K562 (cell line): ENCODE measurements around the gene ALDH3A2. TPM values are rescaled to one million over a fixed set of nuclear protein-coding genes. Genes with fewer than 3 reads are reported as not detected.

ENCODE experiments used
- ATAC-seq: fragments of 200-7000 bp; cut with Tn5 transposase; 3 replicates; pipeline ENCODE4 v1.9.1; 2020; ENCODE audit warnings: moderate library complexity
- BruUV-seq: library from RNA; stranded (reverse); fragments of 400-500 nt; replicated peaks from 2 replicates; lab custom pipeline; 2021; lab: Mats Ljungman, UMichigan
- CTCF ChIA-PET: fragments of 300-600 bp; formaldehyde crosslinking; extraction: SDS; loops from one replicate; lab custom pipeline; 2021; ENCODE audit warnings: low intra/inter-chr PET ratio; lab: Yijun Ruan, JAX
- POLR2A ChIA-PET: fragments of 300-600, 350-650 bp; sonication (Branson Sonifier 250); formaldehyde crosslinking; extraction: SDS; loops from one replicate; lab custom pipeline; 2021; ENCODE audit warnings: antibody characterized with exemption, inconsistent platforms; lab: Yijun Ruan, JAX
- DNase-seq, 4 experiments: peaks; one replicate each; pipeline versions ENCODE4 v3.0.0 to v3.0.0-alpha.2; 2011 to 2018; ENCODE audit warnings: low spot score in 3 of 4, mixed read lengths in 3 of 4; ENCODE audit errors: extremely low read depth in 1 of 4
- FAIRE-seq: peaks from 2 replicates; lab custom pipeline; 2011; peaks lifted over from hg19 to GRCh38; lab: Jason Lieb, UNC
- H2AFZ ChIP-seq: 2 replicates; pipeline ENCODE4 v1.6.0; 2011; ENCODE audit warnings: low read depth, low read length, control low read depth, inconsistent platforms
- H3K27ac ChIP-seq: fragments of 200-600 bp; 3 replicates; pipeline ENCODE4 v1.8.0; 2011; ENCODE audit warnings: low read depth, mild to moderate bottlenecking, control low read depth, inconsistent platforms, low read length, moderate library complexity, mixed read lengths; ENCODE audit errors: extremely low read depth
- H3K27me3 ChIP-seq, 2 experiments: fragments of 300-600 bp in 1 of 2; 2 replicates in 1 of 2; 3 replicates in 1 of 2; pipeline versions ENCODE4 v1.6.0 to v1.8.0; 2011; ENCODE audit warnings: inconsistent platforms in 2 of 2, low read length in 2 of 2, mild to moderate bottlenecking in 1 of 2, mixed read lengths in 1 of 2, moderate library complexity in 1 of 2; ENCODE audit not compliant: control insufficient read depth in 2 of 2, insufficient read depth in 2 of 2
- H3K36me3 ChIP-seq: fragments of 300-600 bp; 3 replicates; pipeline ENCODE4 v1.8.0; 2011; ENCODE audit warnings: mild to moderate bottlenecking, low read length, inconsistent platforms; ENCODE audit not compliant: control insufficient read depth, insufficient read depth
- H3K4me1 ChIP-seq, 2 experiments: fragments of 200-600 bp in 1 of 2; replicated peaks in 1 of 2; 2 replicates in 1 of 2; 3 replicates in 1 of 2; pipeline versions ENCODE4 v1.5.1 to v1.8.0; 2011; ENCODE audit warnings: inconsistent platforms in 2 of 2, low read length in 2 of 2, mild to moderate bottlenecking in 1 of 2, mixed read lengths in 1 of 2, moderate library complexity in 1 of 2; ENCODE audit not compliant: control insufficient read depth in 2 of 2, insufficient read depth in 2 of 2
- H3K4me2 ChIP-seq: 2 replicates; pipeline ENCODE4 v1.6.1; 2011; ENCODE audit warnings: low read length, control low read depth, inconsistent platforms, mixed read lengths; ENCODE audit not compliant: insufficient read depth
- H3K4me3 ChIP-seq: fragments of 200-600 bp; sonication (generic), shearing (Covaris generic); 2 replicates; pipeline ENCODE4 v1.5.1; 2016; ENCODE audit warnings: control low read depth, inconsistent platforms
- H3K79me2 ChIP-seq: fragments of 200-600 bp; 3 replicates; pipeline ENCODE4 v1.8.0; 2011; ENCODE audit warnings: low read length, inconsistent platforms; ENCODE audit not compliant: control insufficient read depth, insufficient read depth
- H3K9ac ChIP-seq, 2 experiments: 2 replicates each; pipeline versions ENCODE4 v1.6.0 to v1.6.1; 2011; ENCODE audit warnings: low read depth in 2 of 2, low read length in 2 of 2, control low read depth in 1 of 2, inconsistent platforms in 1 of 2, mild to moderate bottlenecking in 1 of 2, mixed read lengths in 1 of 2; ENCODE audit not compliant: insufficient read depth in 1 of 2
- H3K9me1 ChIP-seq: one replicate; pipeline ENCODE4 v1.6.0; 2011; ENCODE audit warnings: inconsistent platforms, mild to moderate bottlenecking, low read length, moderate library complexity; ENCODE audit not compliant: control insufficient read depth, insufficient read depth
- H3K9me3 ChIP-seq: replicated peaks from 2 replicates; pipeline ENCODE4 v1.5.1; 2011; ENCODE audit warnings: low read depth, low read length, inconsistent platforms; ENCODE audit not compliant: control insufficient read depth, insufficient read depth
- H4K20me1 ChIP-seq: replicated peaks from 2 replicates; pipeline ENCODE4 v1.6.1; 2011; ENCODE audit warnings: low read length, inconsistent platforms, mixed read lengths; ENCODE audit not compliant: control insufficient read depth, insufficient read depth
- CCAR2 ChIP-seq: fragments of 200-400 bp; formaldehyde crosslinking; IDR thresholded peaks from 2 replicates; pipeline ENCODE4 v1.6.1; 2017; ENCODE audit warnings: mild to moderate bottlenecking, low read depth, low read length
- ELF2 ChIP-seq: fragments of 250-450 bp; sonication (Bioruptor Pico); IDR thresholded peaks from 2 replicates; pipeline ENCODE4 v1.5.0; 2021; ENCODE audit warnings: mild to moderate bottlenecking
- FOXM1 ChIP-seq, 2 experiments: fragments of 450-650 bp in 1 of 2; sonication (generic) in 1 of 2; formaldehyde crosslinking in 1 of 2; IDR thresholded peaks; 2 replicates each; pipeline versions ENCODE4 v1.6.1 to v1.9.0; 2017 to 2022; ENCODE audit warnings: low read depth in 2 of 2, mild to moderate bottlenecking in 2 of 2, missing genetic modification reagents in 1 of 2, moderate library complexity in 1 of 2
- RBM17 ChIP-seq: fragments of 200-400 bp; formaldehyde crosslinking; IDR thresholded peaks from 2 replicates; pipeline ENCODE4 v1.6.1; 2017; ENCODE audit warnings: low read depth, mild to moderate bottlenecking, low read length, borderline replicate concordance
- RFX5 ChIP-seq: IDR thresholded peaks from 2 replicates; pipeline ENCODE4 v1.6.1; 2011; ENCODE audit warnings: low read depth, mild to moderate bottlenecking, improper control_type of control experiment, low read length
- WGBS: fragments of 100-300 bp; shearing (Covaris generic); methylation state at CpG from one replicate; pipeline ENCODE4 v1.1.6; 2016; ENCODE audit warnings: low coverage, mixed read lengths; ENCODE audit not compliant: insufficient coverage; ENCODE audit errors: missing lambda C conversion rate; 5-methylcytosine and 5-hydroxymethylcytosine counted together
- in situ Hi-C: fragments of 300-500 bp; cut with MboI; formaldehyde crosslinking; loops from 4 replicates; pipeline ENCODE4 v1.15.0; 2018; ENCODE audit warnings: inconsistent platforms, mixed read lengths
- intact Hi-C: fragments of 100-400 bp; cut with micrococcal nuclease; formaldehyde crosslinking; loops from 2 replicates; pipeline ENCODE4 v1.14.2; 2022
- polyA plus RNA-seq, 8 experiments: library from polyadenylated mRNA; depleted of rRNA in 4 of 8; stranded (reverse) in 5 of 8; unstranded in 3 of 8; fragments of >200 nt; fragmentation: Nextera tagmentation in 2 of 8; fragmentation: Illumina TruSeq in 1 of 8; extraction: Ambion mirVana in 2 of 8; extraction: Trizol in 1 of 8; gene quantifications; 2 replicates each; pipeline versions ENCODE4 v1.2.1 to v1.2.3, GENCODE V29; 2011 to 2014; ENCODE audit warnings: inconsistent platforms in 1 of 8, missing spikeins in 1 of 8
- total RNA-seq, 7 experiments: library from RNA; depleted of rRNA in 6 of 7; stranded (reverse); fragments of >200 nt in 6 of 7; fragmentation: Illumina TruSeq in 2 of 7; extraction: Trizol in 2 of 7; gene quantifications; 2 replicates each; pipeline versions ENCODE4 v1.2.1 to v1.2.3, GENCODE V29; 2011 to 2021; ENCODE audit warnings: low replicate concordance in 1 of 7
- TF ChIP-seq, protein P1 (sequence below): fragments of 450-650 bp; IDR thresholded peaks from one replicate; pipeline ENCODE4 v1.6.1; 2018; ENCODE audit warnings: mild to moderate bottlenecking, moderate library complexity; ENCODE audit not compliant: partially characterized antibody
- TF ChIP-seq, protein P2 (sequence below): fragments of 250-450 bp; sonication (Bioruptor Pico); IDR thresholded peaks from 2 replicates; pipeline ENCODE4 v1.8.0; 2021; ENCODE audit warnings: mild to moderate bottlenecking, moderate library complexity
- TF ChIP-seq, protein P3 (sequence below): fragments of 450-650 bp; IDR thresholded peaks from 2 replicates; pipeline ENCODE4 v1.7.0; 2016; ENCODE audit warnings: borderline replicate concordance
- TF ChIP-seq, protein P4 (sequence below): fragments of 250-450 bp; sonication (Bioruptor Pico); IDR thresholded peaks from 2 replicates; pipeline ENCODE4 v1.8.0; 2022; ENCODE audit warnings: moderate library complexity, mild to moderate bottlenecking, inconsistent platforms
- TF ChIP-seq, protein P5 (sequence below), 2 experiments: fragments of 150-350 bp in 1 of 2; IDR thresholded peaks; 2 replicates each; pipeline ENCODE4 v1.6.1; 2012 to 2016; ENCODE audit warnings: low read depth in 2 of 2, low read length in 2 of 2, mild to moderate bottlenecking in 1 of 2, moderate library complexity in 1 of 2

Gene ALDH3A2
- total and polyA plus RNA-seq, 9 of the 15 experiments (the other 6 are each of a cell fraction or from before 2014, with no cell fraction given): 0.01 to 0.78 (median 0.12) TPM; not detected in 5

DNA sequence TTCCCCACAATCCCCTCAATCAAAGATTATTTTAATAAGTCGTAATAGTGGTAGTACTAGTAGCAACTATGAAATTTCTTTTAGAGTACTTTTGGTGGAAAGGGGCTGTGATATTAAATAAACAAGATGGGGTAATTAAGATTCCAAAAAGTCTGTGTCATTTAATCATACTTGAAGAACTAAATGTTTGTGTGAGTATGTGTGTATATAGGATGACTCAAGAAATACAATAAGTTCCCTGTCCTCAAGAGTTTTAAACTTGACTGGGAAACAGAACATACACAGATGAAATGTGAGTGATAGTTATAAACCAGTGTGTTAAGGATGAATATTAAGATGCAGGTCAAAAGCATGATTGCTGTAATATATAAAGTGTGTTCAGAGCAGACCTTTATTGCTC lies 2.3 kb downstream of the ALDH3A2 start:
- H2AFZ ChIP-seq: no peak overlapping the region
- peaks cover 0 to 13% of the 10 kb centered on the region in 2 experiments; a peak in 2 of 5 replicates for H3K4me1 ChIP-seq
- no peaks in the 10 kb centered on the region for H4K20me1 ChIP-seq
- intact Hi-C loops (no loop called here), in situ Hi-C loops (no loop called here)
- no peaks in the 10 kb centered on the region for H3K9me3 ChIP-seq
- 13% methylated on average over 1 of the region's 1 CpG for WGBS
- H3K36me3 ChIP-seq: no peaks in the 10 kb centered on the region
- POLR2A ChIA-PET: no interaction called here
- CTCF ChIA-PET: no interaction called here
- FAIRE-seq: no peak
- H3K27ac ChIP-seq: no peak overlapping the region
- peaks cover 2 to 17% of the 10 kb centered on the region in 2 experiments; a peak in 3 of 5 replicates for H3K27me3 ChIP-seq
- no peak overlapping the region for H3K4me2 ChIP-seq
- no peak for ATAC-seq
- no peak for DNase-seq
- no peaks in the 10 kb centered on the region for H3K79me2 ChIP-seq
- no peak overlapping the region for H3K4me3 ChIP-seq
- no peaks in the 10 kb centered on the region for H3K9me1 ChIP-seq
- H3K9ac ChIP-seq: no peak overlapping the region
- no TSS peak for BruUV-seq
- TF ChIP-seq RFX5 (no peak), CCAR2 (no peak), RBM17 (no peak), ELF2 (CRISPR knock-in tag) (no peak), FOXM1 (IDR thresholded peaks at IDR 0.05; ENCODE audit: low read depth) (no peak), FOXM1 (CRISPR knock-in tag; IDR thresholded peaks at IDR 0.05; ENCODE audit: low read depth) (no peak)
- TF ChIP-seq, protein P1, sequence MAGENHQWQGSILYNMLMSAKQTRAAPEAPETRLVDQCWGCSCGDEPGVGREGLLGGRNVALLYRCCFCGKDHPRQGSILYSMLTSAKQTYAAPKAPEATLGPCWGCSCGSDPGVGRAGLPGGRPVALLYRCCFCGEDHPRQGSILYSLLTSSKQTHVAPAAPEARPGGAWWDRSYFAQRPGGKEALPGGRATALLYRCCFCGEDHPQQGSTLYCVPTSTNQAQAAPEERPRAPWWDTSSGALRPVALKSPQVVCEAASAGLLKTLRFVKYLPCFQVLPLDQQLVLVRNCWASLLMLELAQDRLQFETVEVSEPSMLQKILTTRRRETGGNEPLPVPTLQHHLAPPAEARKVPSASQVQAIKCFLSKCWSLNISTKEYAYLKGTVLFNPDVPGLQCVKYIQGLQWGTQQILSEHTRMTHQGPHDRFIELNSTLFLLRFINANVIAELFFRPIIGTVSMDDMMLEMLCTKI: no peak
- TF ChIP-seq, protein P2, sequence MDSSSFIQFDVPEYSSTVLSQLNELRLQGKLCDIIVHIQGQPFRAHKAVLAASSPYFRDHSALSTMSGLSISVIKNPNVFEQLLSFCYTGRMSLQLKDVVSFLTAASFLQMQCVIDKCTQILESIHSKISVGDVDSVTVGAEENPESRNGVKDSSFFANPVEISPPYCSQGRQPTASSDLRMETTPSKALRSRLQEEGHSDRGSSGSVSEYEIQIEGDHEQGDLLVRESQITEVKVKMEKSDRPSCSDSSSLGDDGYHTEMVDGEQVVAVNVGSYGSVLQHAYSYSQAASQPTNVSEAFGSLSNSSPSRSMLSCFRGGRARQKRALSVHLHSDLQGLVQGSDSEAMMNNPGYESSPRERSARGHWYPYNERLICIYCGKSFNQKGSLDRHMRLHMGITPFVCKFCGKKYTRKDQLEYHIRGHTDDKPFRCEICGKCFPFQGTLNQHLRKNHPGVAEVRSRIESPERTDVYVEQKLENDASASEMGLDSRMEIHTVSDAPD (CRISPR knock-in tag): no peak
- TF ChIP-seq, protein P3, sequence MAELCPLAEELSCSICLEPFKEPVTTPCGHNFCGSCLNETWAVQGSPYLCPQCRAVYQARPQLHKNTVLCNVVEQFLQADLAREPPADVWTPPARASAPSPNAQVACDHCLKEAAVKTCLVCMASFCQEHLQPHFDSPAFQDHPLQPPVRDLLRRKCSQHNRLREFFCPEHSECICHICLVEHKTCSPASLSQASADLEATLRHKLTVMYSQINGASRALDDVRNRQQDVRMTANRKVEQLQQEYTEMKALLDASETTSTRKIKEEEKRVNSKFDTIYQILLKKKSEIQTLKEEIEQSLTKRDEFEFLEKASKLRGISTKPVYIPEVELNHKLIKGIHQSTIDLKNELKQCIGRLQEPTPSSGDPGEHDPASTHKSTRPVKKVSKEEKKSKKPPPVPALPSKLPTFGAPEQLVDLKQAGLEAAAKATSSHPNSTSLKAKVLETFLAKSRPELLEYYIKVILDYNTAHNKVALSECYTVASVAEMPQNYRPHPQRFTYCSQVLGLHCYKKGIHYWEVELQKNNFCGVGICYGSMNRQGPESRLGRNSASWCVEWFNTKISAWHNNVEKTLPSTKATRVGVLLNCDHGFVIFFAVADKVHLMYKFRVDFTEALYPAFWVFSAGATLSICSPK: no peak
- TF ChIP-seq, protein P4, sequence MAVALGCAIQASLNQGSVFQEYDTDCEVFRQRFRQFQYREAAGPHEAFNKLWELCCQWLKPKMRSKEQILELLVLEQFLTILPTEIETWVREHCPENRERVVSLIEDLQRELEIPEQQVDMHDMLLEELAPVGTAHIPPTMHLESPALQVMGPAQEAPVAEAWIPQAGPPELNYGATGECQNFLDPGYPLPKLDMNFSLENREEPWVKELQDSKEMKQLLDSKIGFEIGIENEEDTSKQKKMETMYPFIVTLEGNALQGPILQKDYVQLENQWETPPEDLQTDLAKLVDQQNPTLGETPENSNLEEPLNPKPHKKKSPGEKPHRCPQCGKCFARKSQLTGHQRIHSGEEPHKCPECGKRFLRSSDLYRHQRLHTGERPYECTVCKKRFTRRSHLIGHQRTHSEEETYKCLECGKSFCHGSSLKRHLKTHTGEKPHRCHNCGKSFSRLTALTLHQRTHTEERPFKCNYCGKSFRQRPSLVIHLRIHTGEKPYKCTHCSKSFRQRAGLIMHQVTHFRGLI (CRISPR knock-in tag): no peak
- TF ChIP-seq, protein P5, sequence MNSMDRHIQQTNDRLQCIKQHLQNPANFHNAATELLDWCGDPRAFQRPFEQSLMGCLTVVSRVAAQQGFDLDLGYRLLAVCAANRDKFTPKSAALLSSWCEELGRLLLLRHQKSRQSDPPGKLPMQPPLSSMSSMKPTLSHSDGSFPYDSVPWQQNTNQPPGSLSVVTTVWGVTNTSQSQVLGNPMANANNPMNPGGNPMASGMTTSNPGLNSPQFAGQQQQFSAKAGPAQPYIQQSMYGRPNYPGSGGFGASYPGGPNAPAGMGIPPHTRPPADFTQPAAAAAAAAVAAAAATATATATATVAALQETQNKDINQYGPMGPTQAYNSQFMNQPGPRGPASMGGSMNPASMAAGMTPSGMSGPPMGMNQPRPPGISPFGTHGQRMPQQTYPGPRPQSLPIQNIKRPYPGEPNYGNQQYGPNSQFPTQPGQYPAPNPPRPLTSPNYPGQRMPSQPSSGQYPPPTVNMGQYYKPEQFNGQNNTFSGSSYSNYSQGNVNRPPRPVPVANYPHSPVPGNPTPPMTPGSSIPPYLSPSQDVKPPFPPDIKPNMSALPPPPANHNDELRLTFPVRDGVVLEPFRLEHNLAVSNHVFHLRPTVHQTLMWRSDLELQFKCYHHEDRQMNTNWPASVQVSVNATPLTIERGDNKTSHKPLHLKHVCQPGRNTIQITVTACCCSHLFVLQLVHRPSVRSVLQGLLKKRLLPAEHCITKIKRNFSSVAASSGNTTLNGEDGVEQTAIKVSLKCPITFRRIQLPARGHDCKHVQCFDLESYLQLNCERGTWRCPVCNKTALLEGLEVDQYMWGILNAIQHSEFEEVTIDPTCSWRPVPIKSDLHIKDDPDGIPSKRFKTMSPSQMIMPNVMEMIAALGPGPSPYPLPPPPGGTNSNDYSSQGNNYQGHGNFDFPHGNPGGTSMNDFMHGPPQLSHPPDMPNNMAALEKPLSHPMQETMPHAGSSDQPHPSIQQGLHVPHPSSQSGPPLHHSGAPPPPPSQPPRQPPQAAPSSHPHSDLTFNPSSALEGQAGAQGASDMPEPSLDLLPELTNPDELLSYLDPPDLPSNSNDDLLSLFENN (IDR thresholded peaks at IDR 0.05; ENCODE audit: low read depth in 2 of 2, low read length in 2 of 2): no peak
